ENCODE results near the gene SERP2. TPM values are rescaled to one million over a fixed set of nuclear protein-coding genes. Genes with fewer than 3 reads are reported as not detected.

Gene SERP2
- total RNA-seq, 1 experiment from 2014 or later = 1.2 TPM

- H3K9ac ChIP-seq (ENCODE audit: low read length) = no peak overlapping the region
- no peak for ATAC-seq
These were observed 47.0 kb downstream of the SERP2 start for GRCh38 chr13:44420376-44421220.

GRCh38 chr13:44421853-44422525 is 48.4 kb downstream of the SERP2 start:
- H3K4me2 ChIP-seq (ENCODE audit: low read length) = no peak overlapping the region
- H3K4me3 ChIP-seq (ENCODE audit: low read length) = no peak overlapping the region
- no peaks in the 10 kb centered on the region for H4K20me1 ChIP-seq (ENCODE audit: low read length)
- H3K79me2 ChIP-seq (ENCODE audit: low read length) = no peaks in the 10 kb centered on the region
- no TSS peak for BruUV-seq (replicated peaks)
- CTCF ChIA-PET = no interaction called here
- no peaks in the 10 kb centered on the region for H3K36me3 ChIP-seq (ENCODE audit: low read depth, low read length)
- ATAC-seq (no peak), DNase-seq (no peak)
- no peaks in the 10 kb centered on the region for H3K4me1 ChIP-seq (ENCODE audit: insufficient read depth, low read length)
- POLR2A ChIA-PET (ENCODE audit: unreplicated experiment) = no interaction called here
- intact Hi-C loops (cut with micrococcal nuclease) = no loop called here
- no peak overlapping the region for H3K27ac ChIP-seq (ENCODE audit: low read length)
- no peaks in the 10 kb centered on the region for H3K27me3 ChIP-seq (ENCODE audit: low read length)
- no peak overlapping the region for H3K9ac ChIP-seq (ENCODE audit: low read length)
- H3K9me3 ChIP-seq (ENCODE audit: low read length) = no peaks in the 10 kb centered on the region
- H2AFZ ChIP-seq (ENCODE audit: low read length) = no peak overlapping the region
- TF ChIP-seq EZH2 (IDR thresholded peaks at IDR 0.05; ENCODE audit: low read length, unreplicated experiment) (no peak), EZH2phosphoT487 (IDR thresholded peaks at IDR 0.05; ENCODE audit: borderline replicate concordance, low read length) (no peak), CTCF (conservative IDR thresholded peaks at IDR 0.05; ENCODE audit: low read depth, low read length) (no peak)
- no peaks in the 10 kb centered on the region for H3K9me2 ChIP-seq (replicated peaks; ENCODE audit: low read length)
- no peaks in the 10 kb centered on the region for H3F3A ChIP-seq (ENCODE audit: low read length, unreplicated experiment)

More at GRCh38 chr13:44420376-44421220, 47.0 kb downstream of the SERP2 start:
- ChIA-PET CTCF (no interaction called here), POLR2A (ENCODE audit: unreplicated experiment) (interaction anchor here (0.6 to 0.7 kb wide), 2 partner anchors 13 to 189 kb away, joined by 3 to 8 read pairs; no protein-coding TSS in a partner anchor)
- no peaks in the 10 kb centered on the region for H3F3A ChIP-seq (ENCODE audit: low read length, unreplicated experiment)
- no peaks in the 10 kb centered on the region for H3K9me2 ChIP-seq (replicated peaks; ENCODE audit: low read length)
- H3K27ac ChIP-seq (ENCODE audit: low read length) = no peak overlapping the region
- BruUV-seq (replicated peaks) = no TSS peak
- no peaks in the 10 kb centered on the region for H3K79me2 ChIP-seq (ENCODE audit: low read length)
- H3K4me1 ChIP-seq (ENCODE audit: insufficient read depth, low read length) = no peaks in the 10 kb centered on the region
- intact Hi-C loops (cut with micrococcal nuclease) = no loop called here
- no peak for DNase-seq
- no peaks in the 10 kb centered on the region for H3K9me3 ChIP-seq (ENCODE audit: low read length)
- no peaks in the 10 kb centered on the region for H4K20me1 ChIP-seq (ENCODE audit: low read length)
- no peak for TF ChIP-seq CTCF (conservative IDR thresholded peaks at IDR 0.05; ENCODE audit: low read depth, low read length)
- H3K4me2 ChIP-seq (ENCODE audit: low read length) = no peak overlapping the region
- H3K36me3 ChIP-seq (ENCODE audit: low read depth, low read length) = no peaks in the 10 kb centered on the region
- H3K4me3 ChIP-seq (ENCODE audit: low read length) = no peak overlapping the region
- H2AFZ ChIP-seq (ENCODE audit: low read length) = no peak overlapping the region
- H3K27me3 ChIP-seq (ENCODE audit: low read length) = no peaks in the 10 kb centered on the region

All from PC-3 (cell line).